Measurements from ENCODE around the gene TENM4. TPM values are rescaled to one million over a fixed set of nuclear protein-coding genes. Genes with fewer than 3 reads are reported as not detected.

Gene TENM4
- polyA plus RNA-seq, 1 of the 3 experiments (the other 2 are of a cell fraction): 16.7 TPM

GRCh38 chr11:78796956-78797355 lies 643.9 kb downstream of the TENM4 start:
- peaks cover 4 to 32% of the 10 kb centered on the region in 2 experiments for H3K36me3 ChIP-seq (replicated peaks in 1 of 2; ENCODE audit: control insufficient read depth in 1 of 2, insufficient read depth in 2 of 2, low read length in 1 of 2)
- WGBS (ENCODE audit: low lambda C conversion rate): 61% methylated on average over 2 of the region's 2 CpGs
- H4K20me1 ChIP-seq (ENCODE audit: insufficient read depth): no peaks in the 10 kb centered on the region
- H3K4me2 ChIP-seq: no peak overlapping the region; the same call in 1 of the 2 replicates
- DNase-seq: no peak
- CTCF ChIA-PET: interaction anchor here (1.5 to 5.1 kb wide), 8 partner anchors 12 to 302 kb away, joined by 5 to 42 read pairs (median 8); no protein-coding TSS in a partner anchor
- no peaks in the 10 kb centered on the region for H3K79me2 ChIP-seq (ENCODE audit: insufficient read depth)
- no peak overlapping the region for H3K9ac ChIP-seq
- H3K4me1 ChIP-seq (ENCODE audit: control insufficient read depth in 1 of 2, insufficient read depth in 2 of 2, low read depth in 1 of 2, low read length in 1 of 2): peaks cover 28 to 31% of the 10 kb centered on the region in 2 experiments
- no peak overlapping the region for H3K4me3 ChIP-seq (ENCODE audit: low read depth in 2 of 2, low read length in 1 of 2)
- H2AFZ ChIP-seq (ENCODE audit: low read depth): no peak overlapping the region
- H3F3A ChIP-seq (replicated peaks; ENCODE audit: insufficient read depth): peaks cover 27% of the 10 kb centered on the region
- POLR2A ChIA-PET: no interaction called here
- H3K27me3 ChIP-seq (ENCODE audit: insufficient read depth): no peaks in the 10 kb centered on the region
- no peak for TF ChIP-seq TAF1 (IDR thresholded peaks at IDR 0.05; ENCODE audit: borderline replicate concordance, low read depth, low read length)
- no peak for TF ChIP-seq USF2 (IDR thresholded peaks at IDR 0.05; ENCODE audit: borderline replicate concordance, low read depth, low read length)
- peak overlapping the region in 1 of 2 experiments; percentile 68; a peak in 3 of 4 replicates for H3K27ac ChIP-seq (ENCODE audit: low read depth in 2 of 2, low read length in 1 of 2)
- no peaks in the 10 kb centered on the region for H3K9me3 ChIP-seq
- H3K9me2 ChIP-seq: no peaks in the 10 kb centered on the region

DNA sequence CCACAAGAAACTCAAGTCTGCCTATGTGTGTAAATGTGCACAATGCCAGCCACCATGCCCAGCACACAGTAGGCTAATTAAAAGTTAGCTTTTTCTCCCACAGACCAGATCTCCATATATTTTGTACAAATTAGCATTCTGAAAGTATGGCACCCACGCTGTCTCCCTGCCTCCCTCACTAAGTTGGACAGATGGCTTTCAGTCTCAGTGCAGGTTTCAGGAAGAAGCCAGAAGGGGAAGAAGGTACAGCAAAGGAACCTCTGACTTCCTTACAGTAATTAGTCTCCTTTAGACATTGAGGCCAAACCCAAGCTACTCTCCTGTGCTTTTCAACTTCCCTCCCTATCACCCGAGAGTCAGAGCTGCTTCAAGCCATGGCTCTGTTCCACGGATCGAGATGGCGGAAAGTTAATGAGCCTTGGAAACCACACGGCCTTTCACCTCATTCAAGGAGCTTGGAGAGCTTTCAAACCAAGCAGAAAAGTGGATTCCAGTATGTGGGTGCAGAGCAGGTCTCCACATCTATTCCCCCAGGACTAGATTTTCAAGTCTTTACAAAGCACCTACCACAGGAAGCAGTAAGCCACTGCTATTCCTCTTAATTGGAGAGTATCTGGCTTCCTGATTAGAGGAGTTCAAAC lies 645.1 kb downstream of the TENM4 start:
- Histone ChIP-seq H3K27me3 (ENCODE audit: insufficient read depth) (no peaks in the 10 kb centered on the region), H3K79me2 (ENCODE audit: insufficient read depth) (no peaks in the 10 kb centered on the region), H3K9me3 (no peaks in the 10 kb centered on the region), H3K36me3 (replicated peaks in 1 of 2; ENCODE audit: control insufficient read depth in 1 of 2, insufficient read depth in 2 of 2, low read length in 1 of 2) (peaks cover 4 to 35% of the 10 kb centered on the region in 2 experiments), H3K9me2 (no peaks in the 10 kb centered on the region), H3K27ac (ENCODE audit: low read depth in 2 of 2, low read length in 1 of 2) (no peak overlapping the region; a peak in 1 of 4 replicates), H2AFZ (ENCODE audit: low read depth) (no peak overlapping the region), H3K4me1 (ENCODE audit: control insufficient read depth in 1 of 2, insufficient read depth in 2 of 2, low read depth in 1 of 2, low read length in 1 of 2) (peaks cover 16 to 19% of the 10 kb centered on the region in 2 experiments), H3F3A (replicated peaks; ENCODE audit: insufficient read depth) (peaks cover 15% of the 10 kb centered on the region), H4K20me1 (ENCODE audit: insufficient read depth) (no peaks in the 10 kb centered on the region), H3K4me2 (no peak overlapping the region), H3K9ac (no peak overlapping the region), H3K4me3 (ENCODE audit: low read depth in 2 of 2, low read length in 1 of 2) (no peak overlapping the region)
- POLR2A ChIA-PET: no interaction called here
- no peak for DNase-seq
- 94% methylated on average over 6 of the region's 6 CpGs for WGBS (ENCODE audit: low lambda C conversion rate)
- TF ChIP-seq MEF2A (IDR thresholded peaks at IDR 0.05; ENCODE audit: borderline replicate concordance, low read depth) (no peak), FOXM1 (IDR thresholded peaks at IDR 0.05; ENCODE audit: low read depth) (no peak)
- CTCF ChIA-PET: interaction anchor here (1.1 to 3.3 kb wide), 5 partner anchors 8 to 166 kb away, joined by 3 to 21 read pairs (median 4); no protein-coding TSS in a partner anchor

DNA sequence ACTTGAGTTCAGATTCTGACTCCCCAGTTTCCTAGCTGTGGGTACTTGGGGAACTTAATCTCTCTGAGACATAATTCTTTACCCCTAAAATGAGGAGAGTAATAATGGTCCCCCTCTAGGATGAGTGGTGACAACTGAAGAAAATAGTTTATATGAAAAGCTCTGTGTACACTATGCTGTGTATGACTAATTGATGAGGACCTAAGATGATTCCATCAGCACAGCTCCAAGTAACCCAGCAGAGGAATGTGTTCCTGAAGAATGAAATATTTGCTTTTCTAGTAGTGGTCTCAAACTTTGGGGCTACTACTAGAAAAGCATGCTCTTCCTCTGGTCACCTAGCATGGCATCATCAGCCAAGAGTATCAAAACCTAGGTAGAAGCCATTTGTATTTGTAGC lies 648.9 kb downstream of the TENM4 start:
- H3K4me1 ChIP-seq (ENCODE audit: control insufficient read depth in 1 of 2, insufficient read depth in 2 of 2, low read depth in 1 of 2, low read length in 1 of 2): peaks cover 6 to 11% of the 10 kb centered on the region in 2 experiments; a peak in 2 of 4 replicates
- no peak for DNase-seq
- H3K9ac ChIP-seq: no peak overlapping the region
- ChIA-PET POLR2A (no interaction called here), CTCF (interaction anchor here (1.1 to 2.7 kb wide), 5 partner anchors 12 to 169 kb away, joined by 3 to 8 read pairs (median 5); no protein-coding TSS in a partner anchor)
- peaks cover 4% of the 10 kb centered on the region for H3F3A ChIP-seq (replicated peaks; ENCODE audit: insufficient read depth)
- no peak overlapping the region for H2AFZ ChIP-seq (ENCODE audit: low read depth)
- no peaks in the 10 kb centered on the region for H4K20me1 ChIP-seq (ENCODE audit: insufficient read depth)
- no peak overlapping the region for H3K4me2 ChIP-seq
- H3K36me3 ChIP-seq (replicated peaks in 1 of 2; ENCODE audit: control insufficient read depth in 1 of 2, insufficient read depth in 2 of 2, low read length in 1 of 2): peaks cover 4 to 46% of the 10 kb centered on the region in 2 experiments
- no peak overlapping the region for H3K27ac ChIP-seq (ENCODE audit: low read depth in 2 of 2, low read length in 1 of 2)
- H3K9me2 ChIP-seq: no peaks in the 10 kb centered on the region
- no peaks in the 10 kb centered on the region for H3K9me3 ChIP-seq
- H3K79me2 ChIP-seq (ENCODE audit: insufficient read depth): no peaks in the 10 kb centered on the region
- no peak overlapping the region for H3K4me3 ChIP-seq (ENCODE audit: low read depth in 2 of 2, low read length in 1 of 2)
- no peaks in the 10 kb centered on the region for H3K27me3 ChIP-seq (ENCODE audit: insufficient read depth)
- TF ChIP-seq CTCF (IDR thresholded peaks at IDR 0.05) (no peak), FOXJ3 (CRISPR knock-in tag; IDR thresholded peaks at IDR 0.05) (no peak), JUND (IDR thresholded peaks at IDR 0.05) (no peak), RFX5 (IDR thresholded peaks at IDR 0.05; ENCODE audit: low read length) (no peak), GABPA (IDR thresholded peaks at IDR 0.05; ENCODE audit: low read depth) (no peak), TAF1 (IDR thresholded peaks at IDR 0.05; ENCODE audit: borderline replicate concordance, low read depth, low read length) (no peak), YY1 (IDR thresholded peaks at IDR 0.05; ENCODE audit: low read depth) (no peak), POLR2AphosphoS5 (IDR thresholded peaks at IDR 0.05; ENCODE audit: low read depth, low read length) (no peak), REST (IDR thresholded peaks at IDR 0.05; ENCODE audit: low read depth, low read length) (no peak)
- TF ChIP-seq, protein P1, sequence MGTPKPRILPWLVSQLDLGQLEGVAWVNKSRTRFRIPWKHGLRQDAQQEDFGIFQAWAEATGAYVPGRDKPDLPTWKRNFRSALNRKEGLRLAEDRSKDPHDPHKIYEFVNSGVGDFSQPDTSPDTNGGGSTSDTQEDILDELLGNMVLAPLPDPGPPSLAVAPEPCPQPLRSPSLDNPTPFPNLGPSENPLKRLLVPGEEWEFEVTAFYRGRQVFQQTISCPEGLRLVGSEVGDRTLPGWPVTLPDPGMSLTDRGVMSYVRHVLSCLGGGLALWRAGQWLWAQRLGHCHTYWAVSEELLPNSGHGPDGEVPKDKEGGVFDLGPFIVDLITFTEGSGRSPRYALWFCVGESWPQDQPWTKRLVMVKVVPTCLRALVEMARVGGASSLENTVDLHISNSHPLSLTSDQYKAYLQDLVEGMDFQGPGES (IDR thresholded peaks at IDR 0.05; ENCODE audit: low read depth, low read length): no peak

Measured in SK-N-SH (cell line).